IPS-11a (cell line): ENCODE results near the gene MISP3.

Experiments
- H3K4me3 ChIP-seq: one replicate; pipeline ENCODE4 v1.5.1; 2013; ENCODE audit warnings: low read depth, low read length, control low read depth

The MISP3 gene

GRCh38 chr19:14119146-14119545, 46.6 kb downstream of the MISP3 start:
- no peak overlapping the region for H3K4me3 ChIP-seq

DNA sequence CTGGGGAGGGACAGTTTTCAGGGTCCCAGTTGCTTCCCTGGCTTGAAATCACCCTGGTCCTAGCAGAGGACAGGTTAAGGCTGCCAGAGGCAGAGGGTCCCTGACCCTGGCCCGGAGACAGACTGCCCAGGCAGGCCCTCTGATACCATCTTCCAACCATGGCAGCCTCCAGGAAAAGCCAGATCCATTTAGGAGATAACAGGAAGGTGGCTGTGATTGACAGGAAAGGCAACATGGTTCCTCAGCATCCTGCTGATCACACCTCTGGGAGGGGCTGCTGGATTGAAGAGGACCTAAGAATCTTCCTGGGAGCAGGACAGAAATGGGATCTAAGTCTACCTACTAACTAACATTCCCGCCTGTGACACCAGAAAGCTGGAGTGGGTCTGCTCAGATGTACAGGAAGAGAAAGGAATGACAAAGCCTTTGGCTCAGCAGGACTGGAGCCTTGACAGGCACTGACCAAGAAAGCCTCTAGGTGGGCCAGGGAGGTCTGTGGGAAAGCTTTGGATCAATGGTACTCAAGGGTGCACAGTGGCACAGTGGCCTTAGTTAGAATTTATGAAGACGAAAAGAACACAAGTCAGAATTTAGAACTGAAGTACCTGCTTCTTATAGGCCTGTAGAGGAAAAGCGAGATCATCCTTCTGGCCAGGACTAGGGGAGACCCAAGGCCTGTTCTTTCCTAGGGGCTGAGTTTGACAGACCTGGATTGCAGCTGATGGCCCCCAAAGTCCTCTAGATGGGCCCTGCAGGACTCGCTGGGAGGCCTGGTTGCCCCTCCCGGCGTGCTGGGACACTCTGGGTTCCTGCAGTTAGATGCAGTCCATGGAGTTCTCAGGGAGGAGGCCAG, 47.3 kb downstream of the MISP3 start:
- no peak overlapping the region for H3K4me3 ChIP-seq

DNA sequence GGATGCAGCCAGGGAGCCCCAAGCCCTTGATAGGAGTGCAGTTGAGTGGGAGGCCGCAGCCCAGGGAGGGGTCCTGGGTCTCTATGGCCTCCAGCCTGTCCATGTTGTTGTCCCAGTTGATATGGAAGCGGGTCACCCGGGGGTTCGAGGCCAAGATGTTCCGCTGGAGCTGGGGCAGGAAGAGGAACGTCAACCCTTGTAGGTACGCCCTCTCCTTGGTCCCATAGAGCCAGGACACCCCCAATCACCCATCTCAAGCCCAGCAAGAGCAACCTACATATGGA, 47.9 kb downstream of the MISP3 start:
- H3K4me3 ChIP-seq: no peak overlapping the region

DNA sequence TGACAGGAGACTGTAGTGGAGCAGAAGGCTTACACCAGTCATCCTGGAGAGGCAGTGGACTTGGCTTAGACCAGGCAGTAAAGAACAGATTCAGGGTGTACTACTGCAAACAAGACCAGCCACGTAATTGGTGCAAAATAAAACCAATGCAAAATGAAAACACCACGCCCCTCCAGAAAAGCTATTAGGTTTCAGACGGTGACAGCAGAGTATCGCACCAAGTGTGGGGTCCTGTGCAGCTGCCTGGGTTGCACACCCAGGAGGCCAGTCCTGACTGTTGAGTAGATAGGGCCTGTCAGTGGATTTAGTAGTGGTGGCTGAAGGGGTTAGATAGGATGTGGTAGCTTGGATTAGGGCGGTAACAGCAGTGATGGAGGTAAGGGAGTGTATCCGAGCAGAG, 50.3 kb downstream of the MISP3 start:
- H3K4me3 ChIP-seq: no peak overlapping the region
